Thyroid gland (tissue), 4 donors: Measurements from ENCODE around the gene PRSS33.

ENCODE experiments used
- POLR2A ChIP-seq, 2 donors: fragments of 450-650 bp; IDR thresholded peaks; one replicate each; pipeline ENCODE4 v1.6.1; 2017; ENCODE audit warnings: antibody characterized with exemption in 2 of 2, mild to moderate bottlenecking in 2 of 2, moderate library complexity in 1 of 2
- TF ChIP-seq, protein P1 (sequence below), 6 experiments: fragments of 200-600 bp in 3 of 6; fragments of 450-650 bp in 3 of 6; sonication (generic) in 3 of 6; IDR thresholded peaks; one replicate each; pipeline ENCODE4 v1.5.1; 2016 to 2019; ENCODE audit warnings: antibody characterized with exemption in 6 of 6, mild to moderate bottlenecking in 2 of 6, inconsistent platforms in 1 of 6, moderate library complexity in 1 of 6

DNA sequence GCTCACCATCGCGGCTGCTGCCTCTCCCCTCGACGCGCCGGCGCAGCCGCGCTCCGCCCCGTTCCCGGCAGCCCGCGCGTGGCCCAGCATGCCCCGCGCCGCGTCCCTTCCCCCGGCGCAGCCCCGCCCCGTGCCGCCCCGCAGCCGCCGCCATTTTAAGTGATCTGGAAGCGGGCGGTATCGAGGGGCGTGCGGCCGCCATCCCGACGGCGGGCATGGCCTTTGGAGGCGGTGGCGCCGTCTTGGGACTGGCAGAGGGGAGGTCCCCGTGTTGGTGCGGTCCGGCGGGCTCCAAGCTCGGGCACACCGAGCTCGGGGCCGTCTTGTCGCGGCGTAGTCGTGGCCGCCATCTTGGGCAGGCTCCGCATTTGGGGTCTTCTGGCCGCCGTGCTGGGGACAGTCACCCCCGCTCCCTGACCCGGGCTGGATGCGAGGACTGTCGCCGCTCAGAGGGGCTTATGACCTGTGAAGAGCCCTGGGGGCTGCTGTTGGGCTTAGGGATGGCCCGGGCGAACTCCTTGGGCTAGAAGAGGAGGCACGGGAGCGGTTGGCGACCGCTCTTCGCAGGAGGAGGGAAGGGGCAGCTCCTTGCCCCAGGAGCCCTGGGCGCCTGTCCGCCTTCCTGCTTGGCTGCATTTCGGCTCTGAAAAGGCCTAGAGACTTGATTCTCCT lies 10.0 kb downstream of the PRSS33 start, which contains the start of gene ELOB:
- TF ChIP-seq, protein P1, sequence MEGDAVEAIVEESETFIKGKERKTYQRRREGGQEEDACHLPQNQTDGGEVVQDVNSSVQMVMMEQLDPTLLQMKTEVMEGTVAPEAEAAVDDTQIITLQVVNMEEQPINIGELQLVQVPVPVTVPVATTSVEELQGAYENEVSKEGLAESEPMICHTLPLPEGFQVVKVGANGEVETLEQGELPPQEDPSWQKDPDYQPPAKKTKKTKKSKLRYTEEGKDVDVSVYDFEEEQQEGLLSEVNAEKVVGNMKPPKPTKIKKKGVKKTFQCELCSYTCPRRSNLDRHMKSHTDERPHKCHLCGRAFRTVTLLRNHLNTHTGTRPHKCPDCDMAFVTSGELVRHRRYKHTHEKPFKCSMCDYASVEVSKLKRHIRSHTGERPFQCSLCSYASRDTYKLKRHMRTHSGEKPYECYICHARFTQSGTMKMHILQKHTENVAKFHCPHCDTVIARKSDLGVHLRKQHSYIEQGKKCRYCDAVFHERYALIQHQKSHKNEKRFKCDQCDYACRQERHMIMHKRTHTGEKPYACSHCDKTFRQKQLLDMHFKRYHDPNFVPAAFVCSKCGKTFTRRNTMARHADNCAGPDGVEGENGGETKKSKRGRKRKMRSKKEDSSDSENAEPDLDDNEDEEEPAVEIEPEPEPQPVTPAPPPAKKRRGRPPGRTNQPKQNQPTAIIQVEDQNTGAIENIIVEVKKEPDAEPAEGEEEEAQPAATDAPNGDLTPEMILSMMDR (IDR thresholded peaks at IDR 0.05) = no peak
- TF ChIP-seq POLR2A (IDR thresholded peaks at IDR 0.05) = peak; percentile 29 to 88
